Spleen (tissue), 11 donors: ENCODE results near the gene XYLT1. TPM values are rescaled to one million over a fixed set of nuclear protein-coding genes. Genes with fewer than 3 reads are reported as not detected.

Source experiments
- DNase-seq: peaks from one replicate; pipeline ENCODE4 v3.0.0-alpha.2; 2020
- H3K27ac ChIP-seq, 8 donors: fragments of 200-600 bp; sonication (generic) in 7 of 8; 1 replicate in 4 of 8; 2 replicates in 4 of 8; pipeline versions ENCODE4 v1.5.0 to v1.8.0; 2016 to 2021; ENCODE audit warnings: inconsistent platforms in 4 of 8, mild to moderate bottlenecking in 4 of 8, moderate library complexity in 1 of 8
- H3K27me3 ChIP-seq, 7 donors: fragments of 200-600 bp; sonication (generic) in 6 of 7; replicated peaks in 1 of 7; 1 replicate in 4 of 7; 2 replicates in 3 of 7; pipeline versions ENCODE4 v1.5.0 to v1.8.0; 2016 to 2021; ENCODE audit warnings: inconsistent platforms in 3 of 7, mild to moderate bottlenecking in 1 of 7
- H3K36me3 ChIP-seq, 6 donors: fragments of 200-600 bp; sonication (generic) in 5 of 6; 1 replicate in 4 of 6; 2 replicates in 2 of 6; pipeline versions ENCODE4 v1.5.0 to v1.8.0; 2016 to 2021; ENCODE audit warnings: inconsistent platforms in 2 of 6
- H3K4me1 ChIP-seq, 6 donors: fragments of 200-600 bp; sonication (generic) in 5 of 6; 1 replicate in 3 of 6; 2 replicates in 3 of 6; pipeline versions ENCODE4 v1.5.0 to v1.8.0; 2016 to 2021; ENCODE audit warnings: inconsistent platforms in 3 of 6
- H3K4me3 ChIP-seq, 8 donors: fragments of 200-600 bp; sonication (generic) in 7 of 8; 1 replicate in 4 of 8; 2 replicates in 4 of 8; pipeline versions ENCODE4 v1.5.0 to v1.8.0; 2016 to 2021; ENCODE audit warnings: inconsistent platforms in 4 of 8, mild to moderate bottlenecking in 4 of 8, moderate library complexity in 2 of 8
- H3K9me3 ChIP-seq, 8 donors: fragments of 200-600 bp; sonication (generic) in 7 of 8; 1 replicate in 4 of 8; 2 replicates in 4 of 8; pipeline versions ENCODE4 v1.5.0 to v1.8.0; 2016 to 2021; ENCODE audit warnings: inconsistent platforms in 4 of 8
- CTCF ChIP-seq, 11 experiments: fragments of 200-600 bp in 7 of 11; fragments of 450-650 bp in 4 of 11; sonication (generic) in 4 of 11; IDR thresholded peaks in 8 of 11; conservative IDR thresholded peaks in 3 of 11; 1 replicate in 7 of 11; 2 replicates in 4 of 11; pipeline versions ENCODE4 v1.4.0 to v1.8.0; 2016 to 2021; ENCODE audit warnings: antibody characterized with exemption in 11 of 11, inconsistent platforms in 4 of 11, mild to moderate bottlenecking in 1 of 11
- POLR2A ChIP-seq, 3 donors: fragments of 450-650 bp; IDR thresholded peaks; one replicate each; pipeline ENCODE4 v1.5.1; 2017; ENCODE audit warnings: antibody characterized with exemption in 3 of 3, mild to moderate bottlenecking in 1 of 3
- POLR2AphosphoS5 ChIP-seq, 3 donors: sonication (generic); formaldehyde crosslinking; IDR thresholded peaks; one replicate each; pipeline ENCODE4 v1.5.1; 2017; ENCODE audit warnings: antibody characterized with exemption in 3 of 3
- WGBS, 5 donors: extraction: QIAGEN DNeasy Blood & Tissue Kit in 3 of 5; methylation state at CpG; one replicate each; pipeline versions ENCODE4 v1.1.5 to v1.1.7; 2013 to 2018; 5-methylcytosine and 5-hydroxymethylcytosine counted together
- intact Hi-C: fragments of 100-400 bp; cut with DNase I; formaldehyde crosslinking; loops from one replicate; pipeline ENCODE4 v1.15.0; 2023; ENCODE audit warnings: low total_unique reads
- polyA plus RNA-seq, 3 donors: library from polyadenylated mRNA; stranded (reverse); fragments of 200-250 nt; gene quantifications; one replicate each; pipeline ENCODE4 v1.2.1, GENCODE V29; 2013
- total RNA-seq, 7 donors: library from RNA; depleted of rRNA in 3 of 7; stranded (reverse); fragments of >200 nt in 3 of 7; fragmentation: NEBNext Ultra II Directional in 4 of 7; extraction: Animal tissue kit (Norgen Biotek cat#: 25700) in 4 of 7; gene quantifications; one replicate each; pipeline versions ENCODE4 v1.1.0 to v1.2.1, GENCODE V29; 2016 to 2021
- donor health status: healthy with polysubstance abuse.
- donor health status: DM: no; HTN: no; CAD: no; lungs with moderate emphysema.
- donor health status: DM: no; HTN: no; CAD: no.
- donor health status: Bipolar disorder and iron deficiency.
- donor health status: healthy.
- donor health status: DM: no; HTN: no; CAD: no.
- donor health status: DM: yes; HTN: yes; CAD: no.

The XYLT1 gene
- total and polyA plus RNA-seq, 10 donors, result 2.1 to 40.7 (median 23.5) TPM

- Histone ChIP-seq H3K4me3 (no peak overlapping the region), H3K36me3 (peaks cover 0 to 23% (median 0%) of the 10 kb centered on the region in 6 donors), H3K27me3 (no peaks in the 10 kb centered on the region), H3K27ac (peak overlapping the region in 5 of 8 donors; percentile 20 to 73 (median 60)), H3K9me3 (no peaks in the 10 kb centered on the region), H3K4me1 (peaks cover 0 to 51% (median 28%) of the 10 kb centered on the region in 6 donors)
- 34 to 57% (median 46%) methylated on average over 8 of the region's 8 CpGs for WGBS, 5 donors
- intact Hi-C loops, result no loop called here
- DNase-seq, result no peak
- no peak for TF ChIP-seq CTCF (IDR thresholded peaks at IDR 0.05 in 8 of 11, conservative IDR thresholded peaks at IDR 0.05 in 3 of 11)
Measured at GRCh38 chr16:17171250-17172143, 299.3 kb downstream of the XYLT1 start.

- Histone ChIP-seq H3K27ac (no peak overlapping the region), H3K4me1 (peaks cover 0 to 60% (median 30%) of the 10 kb centered on the region in 6 donors), H3K4me3 (no peak overlapping the region), H3K27me3 (no peaks in the 10 kb centered on the region), H3K9me3 (no peaks in the 10 kb centered on the region), H3K36me3 (peaks cover 0 to 14% (median 0%) of the 10 kb centered on the region in 6 donors)
- intact Hi-C loops, result no loop called here
- no peak for TF ChIP-seq CTCF (IDR thresholded peaks at IDR 0.05 in 8 of 11, conservative IDR thresholded peaks at IDR 0.05 in 3 of 11)
- TF ChIP-seq POLR2AphosphoS5 (IDR thresholded peaks at IDR 0.05), result no peak
- TF ChIP-seq POLR2A (IDR thresholded peaks at IDR 0.05), result no peak
- no peak for DNase-seq
- WGBS, 5 donors, result 87 to 95% (median 93%) methylated on average over 3 of the region's 3 CpGs
Measured at GRCh38 chr16:17170435-17170834, 300.3 kb downstream of the XYLT1 start.

GRCh38 chr16:17168181-17168580 lies 302.6 kb downstream of the XYLT1 start:
- no peak for TF ChIP-seq POLR2AphosphoS5 (IDR thresholded peaks at IDR 0.05)
- no peak for TF ChIP-seq POLR2A (IDR thresholded peaks at IDR 0.05)
- TF ChIP-seq CTCF (IDR thresholded peaks at IDR 0.05 in 8 of 11, conservative IDR thresholded peaks at IDR 0.05 in 3 of 11), result no peak

GRCh38 chr16:17166095-17166494 lies 304.7 kb downstream of the XYLT1 start:
- no peak overlapping the region for H3K27ac ChIP-seq
- H3K9me3 ChIP-seq, result no peaks in the 10 kb centered on the region
- no peaks in the 10 kb centered on the region for H3K27me3 ChIP-seq
- intact Hi-C loops, result no loop called here
- H3K36me3 ChIP-seq, result peaks cover 0 to 20% (median 0%) of the 10 kb centered on the region in 6 donors
- DNase-seq, result no peak
- H3K4me1 ChIP-seq, result peaks cover 0 to 63% (median 17%) of the 10 kb centered on the region in 6 donors
- 73 to 92% (median 78%) methylated on average over 4 of the region's 4 CpGs for WGBS, 5 donors
- H3K4me3 ChIP-seq, result no peak overlapping the region
- TF ChIP-seq POLR2A (IDR thresholded peaks at IDR 0.05), result no peak

More at GRCh38 chr16:17168181-17168580, 302.6 kb downstream of the XYLT1 start:
- Histone ChIP-seq H3K27ac (no peak overlapping the region), H3K4me3 (no peak overlapping the region), H3K27me3 (no peaks in the 10 kb centered on the region), H3K9me3 (no peaks in the 10 kb centered on the region), H3K4me1 (peaks cover 0 to 73% (median 34%) of the 10 kb centered on the region in 6 donors), H3K36me3 (peaks cover 0 to 10% (median 0%) of the 10 kb centered on the region in 6 donors)
- 89 to 99% (median 94%) methylated on average over 5 of the region's 5 CpGs for WGBS, 5 donors
- intact Hi-C loops, result no loop called here
- DNase-seq, result no peak
